ENCODE data around the gene GRIA3.

The GRIA3 gene

DNA sequence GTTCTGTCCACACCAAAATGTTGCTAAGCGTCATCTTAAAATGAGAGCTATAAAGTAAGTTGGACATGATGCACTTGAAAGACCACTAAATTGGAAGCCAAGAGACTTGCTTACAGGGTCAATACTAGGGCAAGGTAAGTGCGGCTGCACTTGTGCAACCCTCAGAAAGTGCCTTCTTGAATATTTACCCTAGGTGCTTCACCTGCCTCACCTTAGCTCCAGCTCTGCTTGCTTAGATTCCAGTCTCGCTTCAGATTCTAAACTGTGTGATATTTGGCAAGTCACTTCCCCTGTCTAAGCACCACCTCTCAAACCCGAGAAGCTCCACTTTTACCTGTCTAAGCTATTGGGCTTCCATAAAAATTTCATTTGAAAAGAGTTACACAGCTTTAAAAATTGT, 136.5 kb downstream of the GRIA3 start:
- Histone ChIP-seq H4K5ac (ENCODE audit: low read length) (no peak overlapping the region), H3K36me3 (ENCODE audit: control insufficient read depth, insufficient read depth, low read length) (no peaks in the 10 kb centered on the region), H2BK5ac (ENCODE audit: low read length) (no peak overlapping the region), H2AK5ac (ENCODE audit: low read length) (no peak overlapping the region), H3K56ac (ENCODE audit: low read length) (no peak overlapping the region), H3K79me1 (ENCODE audit: low read length) (no peaks in the 10 kb centered on the region), H3K18ac (ENCODE audit: low read length) (no peak overlapping the region), H3K23ac (ENCODE audit: low read length) (no peak overlapping the region), H3K27ac (ENCODE audit: low read depth, low read length) (no peak overlapping the region), H3K27me3 (ENCODE audit: insufficient read depth, low read length, poor library complexity) (no peaks in the 10 kb centered on the region), H4K8ac (ENCODE audit: low read depth, low read length) (no peak overlapping the region), H3K4ac (ENCODE audit: low read depth, low read length) (no peak overlapping the region), H2BK120ac (ENCODE audit: low read depth, low read length) (no peak overlapping the region), H2BK15ac (replicated peaks; ENCODE audit: low read depth) (no peak overlapping the region), H3K4me2 (ENCODE audit: low read length) (no peak overlapping the region), H3K79me2 (ENCODE audit: control insufficient read depth, insufficient read depth, low read length) (no peaks in the 10 kb centered on the region), H3K9ac (ENCODE audit: low read length) (no peak overlapping the region), H3K4me1 (ENCODE audit: control insufficient read depth, low read depth, low read length) (no peaks in the 10 kb centered on the region), H3K4me3 (ENCODE audit: low read length) (no peak overlapping the region)
- no CpG with 5 or more reads among the region's 4 CpGs for WGBS (ENCODE audit: extremely low coverage, insufficient coverage, low lambda C conversion rate)
- no peak for DNase-seq

DNA sequence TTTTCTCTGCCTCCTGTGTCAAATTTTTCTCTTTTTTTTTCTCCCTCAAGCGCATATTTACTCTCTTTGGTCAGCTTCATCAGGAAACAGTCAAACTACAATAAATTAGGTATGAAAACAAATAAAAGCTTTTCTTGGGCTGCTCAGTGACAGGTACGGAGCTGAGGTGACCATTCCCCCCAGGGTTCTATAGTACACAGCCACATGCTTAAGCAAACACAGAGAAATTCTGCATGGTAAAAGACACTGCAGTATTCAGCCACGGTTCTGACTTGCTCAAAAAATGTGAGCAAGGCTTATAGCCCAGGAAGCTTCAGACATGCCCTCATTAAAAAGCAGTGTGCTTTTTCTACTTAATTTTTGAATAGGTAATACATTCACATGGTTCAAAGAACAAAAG, 138.5 kb downstream of the GRIA3 start:
- H2BK15ac ChIP-seq (replicated peaks; ENCODE audit: low read depth) = no peak overlapping the region
- H4K5ac ChIP-seq (ENCODE audit: low read length) = no peak overlapping the region
- no peaks in the 10 kb centered on the region for H3K27me3 ChIP-seq (ENCODE audit: insufficient read depth, low read length, poor library complexity)
- H3K23ac ChIP-seq (ENCODE audit: low read length) = no peak overlapping the region
- H3K79me1 ChIP-seq (ENCODE audit: low read length) = no peaks in the 10 kb centered on the region
- no peak overlapping the region for H3K18ac ChIP-seq (ENCODE audit: low read length)
- no peak overlapping the region for H3K27ac ChIP-seq (ENCODE audit: low read depth, low read length)
- no peak overlapping the region for H3K9ac ChIP-seq (ENCODE audit: low read length)
- H3K36me3 ChIP-seq (ENCODE audit: control insufficient read depth, insufficient read depth, low read length) = no peaks in the 10 kb centered on the region
- no peak for DNase-seq
- H3K79me2 ChIP-seq (ENCODE audit: control insufficient read depth, insufficient read depth, low read length) = no peaks in the 10 kb centered on the region
- no peaks in the 10 kb centered on the region for H3K4me1 ChIP-seq (ENCODE audit: control insufficient read depth, low read depth, low read length)
- WGBS (ENCODE audit: extremely low coverage, insufficient coverage, low lambda C conversion rate) = no CpG with 5 or more reads among the region's 3 CpGs
- H2BK120ac ChIP-seq (ENCODE audit: low read depth, low read length) = no peak overlapping the region
- H3K56ac ChIP-seq (ENCODE audit: low read length) = no peak overlapping the region
- H2BK5ac ChIP-seq (ENCODE audit: low read length) = no peak overlapping the region
- no peak overlapping the region for H3K4me2 ChIP-seq (ENCODE audit: low read length)
- no peak overlapping the region for H4K8ac ChIP-seq (ENCODE audit: low read depth, low read length)
- H2AK5ac ChIP-seq (ENCODE audit: low read length) = no peak overlapping the region
- H3K4me3 ChIP-seq (ENCODE audit: low read length) = no peak overlapping the region
- H3K4ac ChIP-seq (ENCODE audit: low read depth, low read length) = no peak overlapping the region

DNA sequence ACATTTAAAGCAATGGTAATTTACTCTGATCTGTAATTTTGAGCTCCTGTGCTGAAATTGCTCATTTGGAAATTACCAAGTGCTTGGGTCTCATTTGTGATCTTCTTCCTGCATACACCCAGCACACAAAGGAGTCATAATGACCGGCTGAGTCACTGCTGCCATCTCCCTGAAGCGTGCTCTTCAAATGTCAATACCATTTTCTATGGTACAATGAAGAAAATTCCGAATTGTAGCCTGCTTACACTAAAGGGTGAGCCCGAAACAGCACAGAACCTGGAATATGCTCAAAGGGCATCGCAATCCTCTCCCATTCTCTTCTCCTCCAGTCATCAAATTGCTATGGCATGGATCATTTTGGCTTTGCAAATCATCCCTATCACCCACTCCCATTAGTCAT, 140.5 kb downstream of the GRIA3 start:
- Histone ChIP-seq H3K56ac (ENCODE audit: low read length) (no peak overlapping the region), H3K18ac (ENCODE audit: low read length) (no peak overlapping the region), H3K27ac (ENCODE audit: low read depth, low read length) (no peak overlapping the region), H3K79me2 (ENCODE audit: control insufficient read depth, insufficient read depth, low read length) (no peaks in the 10 kb centered on the region), H2BK120ac (ENCODE audit: low read depth, low read length) (no peak overlapping the region), H3K36me3 (ENCODE audit: control insufficient read depth, insufficient read depth, low read length) (no peaks in the 10 kb centered on the region), H3K9ac (ENCODE audit: low read length) (no peak overlapping the region), H3K79me1 (ENCODE audit: low read length) (no peaks in the 10 kb centered on the region), H3K27me3 (ENCODE audit: insufficient read depth, low read length, poor library complexity) (no peaks in the 10 kb centered on the region), H3K4ac (ENCODE audit: low read depth, low read length) (no peak overlapping the region), H3K4me3 (ENCODE audit: low read length) (no peak overlapping the region), H4K5ac (ENCODE audit: low read length) (no peak overlapping the region), H2BK15ac (replicated peaks; ENCODE audit: low read depth) (no peak overlapping the region), H2AK5ac (ENCODE audit: low read length) (no peak overlapping the region), H3K4me1 (ENCODE audit: control insufficient read depth, low read depth, low read length) (no peaks in the 10 kb centered on the region), H4K8ac (ENCODE audit: low read depth, low read length) (no peak overlapping the region), H3K23ac (ENCODE audit: low read length) (no peak overlapping the region), H3K4me2 (ENCODE audit: low read length) (no peak overlapping the region), H2BK5ac (ENCODE audit: low read length) (no peak overlapping the region)
- no CpG with 5 or more reads among the region's 5 CpGs for WGBS (ENCODE audit: extremely low coverage, insufficient coverage, low lambda C conversion rate)
- DNase-seq = no peak

DNA sequence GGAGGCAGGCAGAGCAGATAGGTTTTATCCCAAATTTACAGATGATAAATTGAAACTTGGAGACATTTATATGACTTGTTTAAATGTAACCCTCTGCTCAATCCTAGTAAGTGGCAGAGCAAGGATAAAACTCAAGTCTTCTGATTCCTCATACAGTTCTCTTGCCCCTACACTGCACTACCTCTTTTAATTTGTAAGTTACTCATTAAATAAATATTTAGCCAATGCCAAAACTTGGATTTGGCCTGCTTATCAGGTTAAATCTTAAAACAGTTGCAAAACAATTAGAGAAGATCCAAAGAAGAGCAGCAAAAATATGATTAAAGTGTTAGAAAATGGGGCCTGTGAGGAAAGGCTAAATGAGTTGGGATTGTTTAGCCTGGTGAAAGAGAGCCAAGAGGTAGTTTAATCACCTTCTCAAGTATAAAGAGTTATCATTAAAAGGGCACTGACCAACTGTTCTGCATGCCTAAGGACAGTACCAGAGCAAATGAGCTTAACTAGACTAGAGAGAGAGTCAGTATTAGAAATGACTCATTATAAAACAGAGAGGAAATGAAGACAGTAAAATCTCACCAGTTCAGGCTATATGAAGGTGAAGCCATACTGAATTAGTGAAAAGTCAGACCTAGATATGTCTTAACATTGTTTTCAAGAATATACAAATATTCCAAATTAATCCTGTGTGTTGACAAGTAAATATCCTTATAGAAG, 146.3 kb downstream of the GRIA3 start:
- Histone ChIP-seq H3K56ac (ENCODE audit: low read length) (no peak overlapping the region), H2BK15ac (replicated peaks; ENCODE audit: low read depth) (no peak overlapping the region), H3K79me2 (ENCODE audit: control insufficient read depth, insufficient read depth, low read length) (no peaks in the 10 kb centered on the region), H4K5ac (ENCODE audit: low read length) (no peak overlapping the region), H3K27ac (ENCODE audit: low read depth, low read length) (no peak overlapping the region), H3K18ac (ENCODE audit: low read length) (no peak overlapping the region), H3K23ac (ENCODE audit: low read length) (no peak overlapping the region), H4K8ac (ENCODE audit: low read depth, low read length) (no peak overlapping the region), H2AK5ac (ENCODE audit: low read length) (no peak overlapping the region), H3K4ac (ENCODE audit: low read depth, low read length) (no peak overlapping the region), H3K4me1 (ENCODE audit: control insufficient read depth, low read depth, low read length) (no peaks in the 10 kb centered on the region), H3K9ac (ENCODE audit: low read length) (no peak overlapping the region), H3K4me2 (ENCODE audit: low read length) (no peak overlapping the region), H3K79me1 (ENCODE audit: low read length) (no peaks in the 10 kb centered on the region), H2BK120ac (ENCODE audit: low read depth, low read length) (no peak overlapping the region), H2BK5ac (ENCODE audit: low read length) (no peak overlapping the region), H3K36me3 (ENCODE audit: control insufficient read depth, insufficient read depth, low read length) (no peaks in the 10 kb centered on the region), H3K4me3 (ENCODE audit: low read length) (no peak overlapping the region), H3K27me3 (ENCODE audit: insufficient read depth, low read length, poor library complexity) (no peaks in the 10 kb centered on the region)
- DNase-seq = no peak

DNA sequence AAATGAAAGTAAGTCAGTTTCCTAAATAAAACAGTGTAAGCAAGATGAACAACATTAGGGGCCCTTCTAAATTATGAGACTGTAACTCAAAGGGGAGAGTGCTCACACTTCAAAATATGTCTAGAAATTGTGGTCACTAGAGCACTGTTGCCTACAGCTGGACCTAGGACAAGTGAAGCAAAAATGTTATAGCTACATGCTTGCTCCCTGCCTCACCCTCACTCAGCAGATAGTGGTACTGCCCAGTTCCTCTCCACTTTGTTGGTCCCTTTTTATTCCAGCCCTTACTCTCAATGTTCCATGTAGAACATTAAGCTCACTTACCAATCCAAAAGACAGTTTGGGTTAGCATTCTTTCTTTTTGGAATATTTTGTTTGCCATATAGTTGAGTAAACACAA, 147.3 kb downstream of the GRIA3 start:
- Histone ChIP-seq H4K8ac (ENCODE audit: low read depth, low read length) (no peak overlapping the region), H3K23ac (ENCODE audit: low read length) (no peak overlapping the region), H3K56ac (ENCODE audit: low read length) (no peak overlapping the region), H3K4ac (ENCODE audit: low read depth, low read length) (no peak overlapping the region), H3K4me1 (ENCODE audit: control insufficient read depth, low read depth, low read length) (no peaks in the 10 kb centered on the region), H2BK5ac (ENCODE audit: low read length) (no peak overlapping the region), H2BK15ac (replicated peaks; ENCODE audit: low read depth) (no peak overlapping the region), H3K4me2 (ENCODE audit: low read length) (no peak overlapping the region), H2AK5ac (ENCODE audit: low read length) (no peak overlapping the region), H3K4me3 (ENCODE audit: low read length) (no peak overlapping the region), H3K27me3 (ENCODE audit: insufficient read depth, low read length, poor library complexity) (no peaks in the 10 kb centered on the region), H3K79me1 (ENCODE audit: low read length) (no peaks in the 10 kb centered on the region), H4K5ac (ENCODE audit: low read length) (no peak overlapping the region), H3K79me2 (ENCODE audit: control insufficient read depth, insufficient read depth, low read length) (no peaks in the 10 kb centered on the region), H3K27ac (ENCODE audit: low read depth, low read length) (no peak overlapping the region), H2BK120ac (ENCODE audit: low read depth, low read length) (no peak overlapping the region), H3K18ac (ENCODE audit: low read length) (no peak overlapping the region), H3K9ac (ENCODE audit: low read length) (no peak overlapping the region), H3K36me3 (ENCODE audit: control insufficient read depth, insufficient read depth, low read length) (no peaks in the 10 kb centered on the region)
- DNase-seq = no peak

DNA sequence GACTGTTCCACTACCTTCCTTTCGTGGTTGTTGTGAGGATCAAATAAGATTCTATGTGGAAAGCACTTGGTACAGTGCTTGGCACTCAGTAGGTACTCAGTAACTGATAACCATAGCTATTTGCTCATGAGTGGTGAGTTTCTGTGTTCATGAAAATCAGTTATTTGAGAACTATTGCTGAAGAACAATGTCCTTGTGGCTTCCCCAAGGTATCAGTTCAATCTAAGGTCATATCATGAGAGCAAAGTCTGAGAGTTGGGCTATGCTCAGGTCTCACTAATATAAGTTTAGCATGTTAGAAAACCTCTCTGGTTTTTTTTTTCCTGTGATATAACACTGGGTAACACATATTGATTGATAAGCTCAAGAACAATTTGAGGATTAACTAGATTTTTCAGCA, 147.8 kb downstream of the GRIA3 start:
- H3K9ac ChIP-seq (ENCODE audit: low read length) = no peak overlapping the region

More for the DNA sequence above, 147.8 kb downstream of the GRIA3 start:
- Histone ChIP-seq H3K36me3 (ENCODE audit: control insufficient read depth, insufficient read depth, low read length) (no peaks in the 10 kb centered on the region), H3K4me2 (ENCODE audit: low read length) (no peak overlapping the region), H4K5ac (ENCODE audit: low read length) (no peak overlapping the region), H3K27me3 (ENCODE audit: insufficient read depth, low read length, poor library complexity) (no peaks in the 10 kb centered on the region), H2AK5ac (ENCODE audit: low read length) (no peak overlapping the region), H3K56ac (ENCODE audit: low read length) (no peak overlapping the region), H3K27ac (ENCODE audit: low read depth, low read length) (no peak overlapping the region), H3K79me1 (ENCODE audit: low read length) (no peaks in the 10 kb centered on the region), H3K4ac (ENCODE audit: low read depth, low read length) (no peak overlapping the region), H3K4me3 (ENCODE audit: low read length) (no peak overlapping the region), H3K4me1 (ENCODE audit: control insufficient read depth, low read depth, low read length) (no peaks in the 10 kb centered on the region), H3K23ac (ENCODE audit: low read length) (no peak overlapping the region), H2BK5ac (ENCODE audit: low read length) (no peak overlapping the region), H3K18ac (ENCODE audit: low read length) (no peak overlapping the region), H3K79me2 (ENCODE audit: control insufficient read depth, insufficient read depth, low read length) (no peaks in the 10 kb centered on the region), H2BK15ac (replicated peaks; ENCODE audit: low read depth) (no peak overlapping the region), H4K8ac (ENCODE audit: low read depth, low read length) (no peak overlapping the region), H2BK120ac (ENCODE audit: low read depth, low read length) (no peak overlapping the region)
- no peak for DNase-seq
- no CpG with 5 or more reads among the region's 1 CpG for WGBS (ENCODE audit: extremely low coverage, insufficient coverage, low lambda C conversion rate)

All from mesendoderm (in vitro differentiated cells).